ENCODE measurements around the gene PRELID1. TPM values are rescaled to one million over a fixed set of nuclear protein-coding genes. Genes with fewer than 3 reads are reported as not detected.
A peak's percentile ranks its signal among the peaks of the same experiment; 100 is the strongest.

The PRELID1 gene
- total RNA-seq, 1 experiment from 2014 or later = 256 TPM

DNA sequence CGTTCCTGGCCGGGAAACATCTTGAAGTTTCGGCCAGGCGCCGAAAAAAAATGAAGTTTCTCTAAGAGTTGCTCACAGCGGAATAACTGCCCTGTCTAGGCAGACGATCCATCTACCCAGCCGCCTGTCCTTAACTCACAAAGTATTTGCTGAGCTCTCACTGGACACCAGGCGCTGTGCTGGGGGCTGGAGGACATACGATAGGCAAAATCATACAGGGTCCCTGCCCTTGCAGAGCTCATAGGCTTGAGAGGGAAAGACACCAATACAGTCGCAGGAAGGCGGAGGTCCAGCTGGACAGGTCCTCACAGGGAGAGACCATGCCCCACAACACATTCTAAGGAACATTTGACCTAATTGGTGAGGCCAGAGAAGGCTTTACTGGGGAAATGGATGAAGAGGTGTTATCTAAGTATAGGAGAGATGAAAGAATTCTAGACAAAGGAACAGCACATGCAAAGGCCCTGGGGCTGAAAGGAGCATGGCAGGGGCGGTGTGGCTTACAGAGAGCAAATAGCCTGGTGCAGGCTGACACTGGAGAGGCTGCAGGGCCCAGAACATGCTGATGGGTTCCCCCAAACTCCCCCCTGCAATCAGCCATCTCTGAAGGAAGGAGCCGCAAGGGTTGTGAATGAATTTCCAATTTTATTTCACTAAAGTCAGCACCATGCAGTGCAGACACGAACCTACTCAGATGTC is 10.1 kb downstream of the PRELID1 start:
- DNase-seq (ENCODE audit: low read depth) = no peak

- no peak for DNase-seq (ENCODE audit: low read depth)
Observed at GRCh38 chr5:177314376-177315342, 11.1 kb downstream of the PRELID1 start.

- no peak for DNase-seq (ENCODE audit: low read depth)
Observed at GRCh38 chr5:177315411-177315810, 11.8 kb downstream of the PRELID1 start.

GRCh38 chr5:177316005-177316404 is 12.4 kb downstream of the PRELID1 start:
- DNase-seq (ENCODE audit: low read depth) = no peak

- peak; percentile 63 for DNase-seq (ENCODE audit: low read depth)
Observed at GRCh38 chr5:177317959-177318377, 14.4 kb downstream of the PRELID1 start.

GRCh38 chr5:177319913-177320588 is 16.5 kb downstream of the PRELID1 start:
- no peak for DNase-seq (ENCODE audit: low read depth)

- DNase-seq (ENCODE audit: low read depth) = no peak
Observed at GRCh38 chr5:177320879-177321278, 17.3 kb downstream of the PRELID1 start.

DNA sequence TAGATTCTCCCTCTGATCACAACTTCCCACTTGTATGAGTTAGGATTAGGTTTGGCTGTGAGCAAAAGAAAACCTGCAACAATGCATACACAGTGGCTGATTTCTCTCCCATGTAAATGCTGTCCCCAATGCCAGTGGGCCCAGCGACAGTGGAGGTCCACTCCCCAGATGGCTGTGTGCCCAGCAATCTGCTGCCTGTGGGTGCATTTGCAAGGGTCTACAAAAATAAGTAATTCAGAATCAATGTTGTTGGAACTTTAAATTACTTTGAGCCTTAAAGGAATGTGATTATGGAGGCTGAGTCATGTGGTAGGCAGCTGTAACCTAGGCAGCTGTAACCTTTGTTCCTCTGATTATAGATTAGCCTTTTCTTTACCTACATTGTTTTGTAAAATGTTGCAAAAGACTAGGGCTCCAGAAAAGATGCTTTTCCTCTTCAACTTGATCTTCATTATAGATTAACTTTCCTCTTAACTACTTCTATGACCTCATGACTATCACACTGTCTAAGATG is 22.3 kb downstream of the PRELID1 start:
- DNase-seq (ENCODE audit: low read depth) = no peak

DNA sequence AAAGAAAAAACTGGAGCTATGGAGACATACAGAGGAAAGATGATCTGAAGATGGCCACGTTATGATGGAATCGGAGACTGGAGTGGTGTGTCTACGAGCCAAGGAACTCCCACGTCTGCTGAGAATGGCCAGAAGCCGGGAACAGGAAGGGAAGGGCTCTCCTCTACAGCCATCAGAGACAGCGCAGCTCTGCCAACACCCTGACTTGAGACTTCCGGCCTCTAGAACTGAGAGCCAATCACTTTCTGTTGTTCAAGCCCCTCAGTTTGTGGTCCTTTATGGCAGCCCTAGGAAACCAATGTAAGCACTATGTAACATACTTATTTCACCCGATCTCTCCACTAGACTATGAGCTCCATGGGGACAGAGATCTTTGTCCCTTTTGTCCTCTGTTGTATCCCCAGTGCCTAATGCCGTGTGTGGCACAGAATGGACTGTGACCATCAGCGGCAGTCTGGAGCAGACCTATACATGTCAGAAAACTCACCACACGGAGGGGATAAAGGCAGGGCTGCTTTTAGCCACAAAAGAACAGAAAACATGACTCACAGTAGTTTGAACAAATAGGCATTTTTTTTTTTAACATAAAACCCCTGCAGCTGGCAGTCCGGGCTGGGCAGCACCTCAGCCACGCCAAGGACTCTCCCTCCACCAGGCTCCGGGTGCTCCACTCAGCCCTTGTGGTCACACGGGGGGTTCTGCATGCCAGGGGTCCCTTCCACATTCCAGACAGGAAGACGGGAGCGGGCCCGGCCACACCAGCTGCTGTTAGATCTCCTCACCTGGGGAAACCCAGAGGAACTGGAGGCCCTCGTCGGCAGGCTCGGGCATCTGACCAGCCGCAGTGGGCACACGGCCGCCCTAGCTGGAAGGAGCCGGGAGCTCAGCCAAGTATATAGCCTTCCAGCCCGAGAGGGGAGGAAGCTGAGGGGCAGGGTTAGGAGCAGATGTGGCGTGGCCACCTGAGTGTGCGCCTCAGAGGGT is 24.2 kb downstream of the PRELID1 start:
- DNase-seq (ENCODE audit: low read depth) = peak; percentile 53

DNA sequence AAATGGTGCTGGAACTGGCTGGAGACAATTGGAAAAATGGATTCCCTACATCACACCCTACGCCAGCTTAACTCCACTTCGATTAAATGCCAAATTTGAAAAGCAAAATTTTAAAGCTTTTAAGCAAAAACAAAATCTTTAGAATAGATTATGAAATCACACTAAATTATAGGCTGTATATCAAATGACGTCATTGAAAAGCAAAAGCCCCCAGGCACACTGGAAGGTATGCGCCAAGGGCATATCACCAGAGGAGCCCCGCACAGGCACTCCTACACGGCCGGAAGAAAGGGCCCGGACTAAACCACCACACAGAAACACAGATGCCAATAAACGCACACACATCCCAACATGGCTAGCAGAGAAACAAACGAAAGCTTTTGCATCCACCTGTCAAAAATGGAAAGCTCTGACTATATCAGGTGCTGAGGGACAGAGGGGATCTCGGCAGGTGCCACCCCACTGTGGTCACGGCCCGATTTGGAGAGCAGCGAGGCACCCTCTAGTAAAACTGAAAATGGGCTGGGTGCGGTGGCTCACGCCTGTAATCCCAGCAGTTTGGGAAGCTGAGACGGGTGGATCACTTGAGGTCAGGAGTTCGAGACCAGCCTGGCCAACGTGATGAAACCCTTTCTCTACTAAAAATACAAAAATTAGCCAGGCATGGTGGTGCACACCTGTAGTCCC is 25.1 kb downstream of the PRELID1 start:
- DNase-seq (ENCODE audit: low read depth) = no peak

- DNase-seq (ENCODE audit: low read depth) = no peak
Observed at GRCh38 chr5:177329883-177330282, 26.3 kb downstream of the PRELID1 start.

GRCh38 chr5:177330991-177331842 is 27.6 kb downstream of the PRELID1 start:
- no peak for DNase-seq (ENCODE audit: low read depth)

DNA sequence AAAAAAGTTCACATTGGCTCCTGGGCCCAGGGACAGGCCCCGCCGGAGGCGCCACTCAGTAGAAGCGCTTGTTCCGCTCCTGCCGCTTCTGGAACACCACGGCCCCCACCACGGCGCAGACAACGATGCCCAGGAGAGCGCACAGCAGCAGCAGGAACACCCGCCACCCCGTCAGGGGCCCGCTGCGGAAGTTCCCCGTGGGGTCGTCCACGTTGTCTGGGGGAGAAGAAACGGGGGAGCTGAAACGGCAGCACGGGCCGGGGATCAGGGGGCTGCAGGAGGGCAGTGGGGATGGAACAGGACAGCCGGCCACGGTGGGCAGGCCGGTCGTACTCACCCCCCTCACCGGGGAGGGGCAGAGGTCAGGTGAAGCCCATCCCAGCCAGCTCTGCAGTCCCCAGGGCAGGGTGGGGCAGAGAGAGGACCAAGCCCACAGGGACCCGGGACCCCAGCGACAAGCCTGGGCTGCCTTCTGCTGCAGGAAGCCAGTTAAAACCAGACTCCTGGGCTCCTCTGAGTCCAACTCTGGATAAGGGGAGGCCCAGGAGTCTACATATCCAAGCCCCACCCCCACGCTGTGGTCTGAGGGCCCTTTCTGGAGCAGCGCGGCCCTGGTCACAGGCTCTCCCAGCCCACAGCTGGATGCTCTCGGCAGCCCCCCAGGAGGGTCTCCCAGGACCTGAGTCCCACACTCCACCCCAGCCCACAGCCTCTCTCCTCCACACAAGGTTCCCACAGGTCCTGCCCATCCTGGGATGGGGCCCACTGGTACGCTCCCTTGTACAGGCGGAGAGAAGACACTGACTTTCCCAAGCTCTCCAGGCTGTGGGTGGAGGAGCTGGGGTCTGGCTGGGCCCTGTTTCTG is 28.7 kb downstream of the PRELID1 start:
- DNase-seq (ENCODE audit: low read depth) = no peak

- DNase-seq (ENCODE audit: low read depth) = no peak
Observed at GRCh38 chr5:177332896-177333260, 29.3 kb downstream of the PRELID1 start.

- DNase-seq (ENCODE audit: low read depth) = no peak
Observed at GRCh38 chr5:177333420-177334154, 30.0 kb downstream of the PRELID1 start.

DNA sequence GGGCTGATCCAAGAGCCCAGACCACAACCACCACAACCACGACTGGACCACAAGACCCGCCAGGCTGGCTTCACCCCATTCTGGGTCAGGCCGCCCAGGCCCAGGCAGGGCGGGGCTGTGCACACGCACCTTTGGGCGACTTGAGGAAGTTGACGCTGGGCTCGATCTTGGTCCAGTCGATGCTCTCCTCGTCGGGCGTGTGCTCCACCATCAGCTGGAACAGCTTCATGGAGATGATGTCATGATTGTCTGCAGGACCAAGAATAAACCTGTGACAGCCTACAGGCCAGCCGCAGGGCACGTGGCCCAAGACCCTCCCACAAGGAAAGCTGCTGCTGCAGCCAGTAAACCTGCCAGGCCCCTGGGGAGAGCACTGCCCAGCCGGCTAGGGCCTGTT is 30.6 kb downstream of the PRELID1 start:
- no peak for DNase-seq (ENCODE audit: low read depth)

All from RPMI7951 (cell line).